HG02763 (cell line): ENCODE measurements around the gene PDZD2.

ENCODE experiments used
- ATAC-seq: cut with Tn5 transposase; IDR thresholded peaks from one replicate; pipeline ENCODE4 v1.9.1; 2021; ENCODE audit warnings: mild to moderate bottlenecking, moderate library complexity; ENCODE audit not compliant: unreplicated experiment

Gene PDZD2

DNA sequence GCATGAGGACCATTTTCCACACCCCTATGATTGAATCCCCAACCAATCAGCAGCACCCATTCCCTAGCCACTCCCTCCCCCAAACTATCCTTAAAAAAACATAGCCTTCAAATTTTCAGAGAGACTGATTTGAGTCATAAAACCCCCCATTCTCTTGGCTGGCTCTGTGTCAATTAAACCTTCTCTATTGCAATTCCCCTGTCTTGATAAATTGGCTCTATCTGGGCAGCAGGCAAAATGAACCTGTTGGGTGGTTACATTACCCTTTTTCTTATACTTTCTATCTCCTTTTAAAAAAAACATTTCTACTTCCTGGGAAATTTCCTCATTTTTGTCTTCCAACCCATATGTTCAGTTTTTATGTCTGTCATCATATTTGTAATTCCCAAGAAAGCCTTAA lies 220.2 kb downstream of the PDZD2 start:
- no peak for ATAC-seq

GRCh38 chr5:31860278-31860677 lies 221.3 kb downstream of the PDZD2 start:
- ATAC-seq: no peak

- no peak for ATAC-seq
Measured at GRCh38 chr5:31860726-31861433, 221.9 kb downstream of the PDZD2 start.

- no peak for ATAC-seq
Measured at GRCh38 chr5:31861601-31862000, 222.7 kb downstream of the PDZD2 start.

- ATAC-seq: no peak
Measured at GRCh38 chr5:31863991-31864411, 225.1 kb downstream of the PDZD2 start.

GRCh38 chr5:31866166-31866565 lies 227.2 kb downstream of the PDZD2 start:
- no peak for ATAC-seq

DNA sequence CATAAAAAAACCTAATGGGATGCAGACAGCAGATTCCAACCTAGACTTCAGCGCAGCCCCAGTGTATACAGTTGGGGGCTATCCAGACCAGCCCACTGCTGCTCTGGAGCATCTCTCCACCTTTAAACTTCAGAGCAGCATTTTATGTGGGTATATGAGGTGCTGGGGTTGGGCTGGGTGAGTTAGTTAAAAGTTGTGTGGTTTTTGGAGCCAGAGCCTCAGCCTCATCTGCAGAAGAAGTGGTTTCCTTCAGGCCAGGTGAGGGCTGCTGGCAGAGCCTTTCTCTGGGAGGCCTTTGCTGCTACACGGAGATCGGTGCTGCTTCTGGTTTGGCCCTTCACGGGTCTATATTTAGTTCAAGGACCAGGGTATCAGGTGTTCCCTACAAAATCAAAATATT lies 228.3 kb downstream of the PDZD2 start:
- ATAC-seq: no peak

- no peak for ATAC-seq
Measured at GRCh38 chr5:31880449-31880848, 241.5 kb downstream of the PDZD2 start.

- ATAC-seq: no peak
Measured at GRCh38 chr5:31884896-31885295, 246.0 kb downstream of the PDZD2 start.

DNA sequence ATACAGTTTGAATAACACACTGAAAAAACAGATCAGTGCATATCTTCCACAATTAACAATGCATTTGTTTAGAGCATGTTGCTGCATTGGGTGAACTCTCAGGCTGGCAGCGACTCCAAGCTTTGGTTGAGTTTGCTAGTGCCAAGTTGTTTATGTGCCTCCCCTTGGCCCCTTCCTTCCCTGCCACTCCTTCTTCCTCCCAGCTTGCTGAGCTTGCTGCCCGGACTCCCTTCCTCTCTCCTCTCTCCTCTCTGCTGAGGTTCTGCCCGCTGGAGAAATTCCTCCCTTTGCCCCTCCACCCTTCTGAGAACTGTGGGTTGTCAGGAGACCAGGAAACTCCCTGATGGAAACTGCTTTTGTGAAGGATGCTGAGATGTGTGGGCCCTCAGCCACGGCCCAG lies 247.3 kb downstream of the PDZD2 start:
- ATAC-seq: no peak

DNA sequence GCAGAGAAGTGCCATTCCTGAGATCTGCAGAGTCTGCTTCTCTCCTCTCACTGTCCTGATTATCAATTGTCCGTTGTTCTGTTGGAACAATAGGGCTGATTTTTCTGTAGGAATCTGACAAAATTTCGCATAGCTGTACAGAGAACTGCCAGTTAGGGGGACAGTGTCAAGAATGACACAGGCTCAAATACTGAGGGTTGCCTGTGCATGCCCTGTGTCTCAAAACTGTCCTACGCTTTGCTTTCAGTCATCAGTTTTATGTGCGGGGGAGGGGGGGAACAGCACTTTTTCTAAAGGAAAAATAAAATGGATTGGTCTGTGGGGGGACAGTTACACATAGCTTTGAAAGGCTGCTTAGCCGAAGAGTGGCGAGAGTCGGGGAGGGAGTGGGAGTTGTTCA lies 248.6 kb downstream of the PDZD2 start:
- no peak for ATAC-seq

GRCh38 chr5:31888564-31888963 lies 249.6 kb downstream of the PDZD2 start:
- no peak for ATAC-seq

GRCh38 chr5:31889001-31889561 lies 250.2 kb downstream of the PDZD2 start:
- ATAC-seq: no peak

- no peak for ATAC-seq
Measured at GRCh38 chr5:31890046-31890445, 251.1 kb downstream of the PDZD2 start.

DNA sequence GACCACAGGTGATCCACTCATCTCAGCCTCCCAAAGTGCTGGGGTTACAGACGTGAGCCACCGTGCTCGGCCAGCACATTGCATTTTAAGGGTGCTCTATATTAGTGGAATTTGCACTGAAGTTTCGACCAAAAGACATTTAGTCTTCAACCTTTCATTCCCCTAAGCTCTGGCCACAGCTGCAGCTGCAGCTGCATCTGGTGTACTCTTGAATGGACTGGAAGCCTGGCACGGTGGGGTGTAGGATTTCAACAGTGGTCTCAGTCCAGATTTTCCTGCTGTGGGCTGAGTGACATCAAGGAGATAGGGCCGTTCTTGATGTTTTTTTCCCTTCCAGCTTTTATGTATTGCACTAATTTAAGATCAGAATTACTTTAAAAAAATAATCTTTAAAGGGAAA lies 255.2 kb downstream of the PDZD2 start:
- no peak for ATAC-seq

DNA sequence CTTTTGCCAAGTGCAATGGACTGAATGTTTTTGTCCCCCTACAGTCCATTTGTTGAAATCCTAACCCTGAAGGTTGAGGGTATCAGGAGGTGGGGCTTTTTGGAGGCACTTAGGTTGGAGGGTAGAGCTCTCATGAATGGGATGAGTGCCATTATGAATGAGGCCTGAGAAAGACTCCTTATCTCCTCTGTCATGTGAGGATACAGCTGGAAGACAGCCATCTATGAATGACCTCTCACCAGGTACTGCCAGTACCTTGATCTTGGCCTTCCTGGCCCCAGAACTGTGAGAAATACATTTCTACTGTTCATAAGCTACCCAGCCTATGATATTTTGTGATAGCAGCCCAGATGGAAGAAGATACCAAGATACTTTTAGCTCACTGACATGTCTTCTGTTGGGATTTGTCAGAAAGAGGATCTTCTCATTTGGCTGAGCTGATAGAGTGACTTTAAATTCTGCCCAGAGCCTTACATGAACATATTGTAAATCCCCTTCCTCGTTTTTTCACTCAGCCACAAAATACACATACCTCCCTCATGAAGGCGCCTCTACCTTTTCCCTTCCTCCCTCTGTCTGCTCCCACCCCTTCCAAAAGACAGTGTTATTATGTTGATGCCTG lies 256.4 kb downstream of the PDZD2 start:
- no peak for ATAC-seq

DNA sequence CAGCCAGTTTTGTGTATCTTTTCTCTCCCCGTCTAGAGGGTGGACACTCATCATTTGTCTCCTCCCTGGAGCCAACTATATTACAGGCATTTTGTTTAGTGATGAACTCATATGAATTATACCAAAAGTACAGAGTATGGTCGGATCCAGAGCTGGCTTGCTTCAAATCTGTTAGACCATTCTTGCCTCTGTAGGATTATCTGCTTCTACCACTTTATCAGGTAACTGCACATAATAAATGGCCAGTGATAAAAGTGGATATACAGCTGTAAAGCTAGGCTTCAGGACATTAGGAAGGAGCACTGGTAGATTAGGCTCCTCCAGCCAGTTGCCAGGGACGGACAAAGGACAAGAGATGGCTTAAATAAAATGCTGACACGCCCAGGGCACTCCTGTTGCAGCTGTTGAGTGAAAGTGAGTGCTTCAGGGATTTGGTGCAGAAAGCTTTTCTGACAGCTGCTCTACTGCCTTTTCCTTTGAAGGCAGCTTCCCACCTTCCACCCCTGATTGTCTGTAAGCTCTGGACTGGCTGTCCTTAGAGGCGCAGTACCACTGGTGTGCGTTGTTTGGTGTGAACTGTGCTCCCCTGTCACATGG lies 259.2 kb downstream of the PDZD2 start:
- ATAC-seq: no peak

- ATAC-seq: no peak
Measured at GRCh38 chr5:31900296-31900865, 261.4 kb downstream of the PDZD2 start.

GRCh38 chr5:31901807-31902530 lies 263.0 kb downstream of the PDZD2 start:
- ATAC-seq: no peak

- ATAC-seq: no peak
Measured at GRCh38 chr5:31908396-31908795, 269.5 kb downstream of the PDZD2 start.

DNA sequence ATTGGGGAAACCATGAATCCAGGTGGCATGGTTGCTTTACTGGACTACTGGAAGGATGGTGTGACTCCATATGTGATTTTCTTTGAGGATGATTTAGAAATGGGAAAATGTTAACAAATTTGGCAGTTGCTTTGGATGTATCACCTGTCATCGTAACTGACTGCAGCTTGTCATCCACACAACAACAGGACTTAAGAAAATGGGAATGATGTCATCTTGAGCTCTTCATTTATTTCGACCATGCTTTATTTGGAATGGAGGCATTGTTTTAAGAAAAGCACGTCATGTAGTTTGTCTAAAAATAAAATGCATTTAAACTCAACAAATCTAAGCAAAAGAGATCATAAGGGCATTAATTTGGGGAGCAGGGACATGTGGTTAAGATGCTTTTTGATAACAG lies 270.1 kb downstream of the PDZD2 start:
- ATAC-seq: no peak
